GM23338 (cell line): ENCODE measurements around the gene DCTN1. TPM values are rescaled to one million over a fixed set of nuclear protein-coding genes. Genes with fewer than 3 reads are reported as not detected.

Experiments used
- ATAC-seq: fragments of 200-7000 bp; cut with Tn5 transposase; 3 replicates; pipeline ENCODE4 v1.9.1; 2020
- DNase-seq: peaks from one replicate; pipeline ENCODE4 v3.0.0-alpha.2; 2015; ENCODE audit warnings: low spot score
- H2AFZ ChIP-seq: fragments of 200-600 bp; sonication (generic); 2 replicates; pipeline ENCODE4 v1.8.0; 2016; ENCODE audit warnings: antibody characterized with exemption, mild to moderate bottlenecking, moderate library complexity
- H3F3A ChIP-seq: fragments of 200-600 bp; sonication (generic); replicated peaks from 2 replicates; pipeline ENCODE4 v1.8.0; 2017; ENCODE audit warnings: antibody characterized with exemption, mixed run types, low read depth
- H3K27ac ChIP-seq: fragments of 200-600 bp; sonication (generic); 2 replicates; pipeline ENCODE4 v1.6.1; 2016; ENCODE audit warnings: low read depth
- H3K27me3 ChIP-seq: fragments of 200-600 bp; sonication (generic); 2 replicates; pipeline ENCODE4 v1.8.0; 2016; ENCODE audit warnings: mild to moderate bottlenecking, mixed run types, moderate library complexity; ENCODE audit not compliant: insufficient read depth
- H3K36me3 ChIP-seq: fragments of 200-600 bp; sonication (generic); 2 replicates; pipeline ENCODE4 v1.8.0; 2016; ENCODE audit warnings: mild to moderate bottlenecking; ENCODE audit not compliant: insufficient read depth
- H3K4me1 ChIP-seq: fragments of 200-600 bp; sonication (generic); 2 replicates; pipeline ENCODE4 v1.8.0; 2016; ENCODE audit warnings: mild to moderate bottlenecking, moderate library complexity; ENCODE audit not compliant: insufficient read depth
- H3K4me2 ChIP-seq: fragments of 200-600 bp; sonication (generic); 2 replicates; pipeline ENCODE4 v1.7.1; 2017; ENCODE audit warnings: mixed run types
- H3K4me3 ChIP-seq: fragments of 200-600 bp; sonication (generic); 2 replicates; pipeline ENCODE4 v1.6.1; 2016; ENCODE audit warnings: mixed run types
- H3K79me2 ChIP-seq: fragments of 200-600 bp; sonication (generic); replicated peaks from 2 replicates; pipeline ENCODE4 v1.8.0; 2017; ENCODE audit warnings: mild to moderate bottlenecking; ENCODE audit not compliant: insufficient read depth
- H3K9me2 ChIP-seq: fragments of 200-600 bp; sonication (generic); 2 replicates; pipeline ENCODE4 v1.8.0; 2017; ENCODE audit not compliant: insufficient read depth
- H4K20me1 ChIP-seq: fragments of 200-600 bp; sonication (generic); replicated peaks from 2 replicates; pipeline ENCODE4 v1.8.0; 2017; ENCODE audit warnings: mild to moderate bottlenecking; ENCODE audit not compliant: insufficient read depth
- H3K27ac Mint-ChIP-seq: 2 replicates; pipeline ENCODE4 v1.8.0; 2020; ENCODE audit warnings: inconsistent platforms, mild to moderate bottlenecking, moderate library complexity, mixed read lengths
- H3K27me3 Mint-ChIP-seq: 3 replicates; pipeline ENCODE4 v1.8.0; 2022; ENCODE audit warnings: low read depth, mild to moderate bottlenecking, moderate library complexity, mixed read lengths, inconsistent platforms; ENCODE audit not compliant: insufficient read depth, poor library complexity
- H3K36me3 Mint-ChIP-seq: 3 replicates; pipeline ENCODE4 v1.8.0; 2021; ENCODE audit warnings: low read depth, mild to moderate bottlenecking, inconsistent platforms, moderate library complexity, mixed read lengths
- H3K4me1 Mint-ChIP-seq: 3 replicates; pipeline ENCODE4 v1.8.0; 2020; ENCODE audit warnings: mild to moderate bottlenecking, inconsistent platforms, mixed read lengths
- H3K4me3 Mint-ChIP-seq: 3 replicates; pipeline ENCODE4 v1.8.0; 2021; ENCODE audit warnings: moderate library complexity, mild to moderate bottlenecking, inconsistent platforms, mixed read lengths
- H3K9me3 Mint-ChIP-seq: 3 replicates; pipeline ENCODE4 v1.8.0; 2020; ENCODE audit warnings: moderate library complexity, mild to moderate bottlenecking, inconsistent platforms, mixed read lengths
- CREB1 ChIP-seq: fragments of 250-450 bp; sonication (Bioruptor Pico); IDR thresholded peaks from 2 replicates; pipeline ENCODE4 v1.5.0; 2020; ENCODE audit warnings: low read depth, mild to moderate bottlenecking, moderate library complexity
- CTCF ChIP-seq, 2 experiments: fragments of 200-600 bp in 1 of 2; sonication (generic) in 1 of 2; conservative IDR thresholded peaks; 2 replicates each; pipeline versions ENCODE4 v1.5.1 to v1.6.1; 2016 to 2017; ENCODE audit warnings: antibody characterized with exemption in 2 of 2, low read depth in 2 of 2, mild to moderate bottlenecking in 2 of 2, moderate library complexity in 1 of 2
- EZH2 ChIP-seq: fragments of 200-600 bp; sonication (generic); IDR thresholded peaks from one replicate; pipeline ENCODE4 v1.8.0; 2017; ENCODE audit warnings: antibody characterized with exemption, mild to moderate bottlenecking, low read depth; ENCODE audit not compliant: unreplicated experiment
- EZH2phosphoT487 ChIP-seq: fragments of 200-600 bp; sonication (generic); IDR thresholded peaks from one replicate; pipeline ENCODE4 v1.8.1; 2018; ENCODE audit warnings: antibody characterized with exemption; ENCODE audit not compliant: unreplicated experiment
- JUNB ChIP-seq: IDR thresholded peaks from one replicate; pipeline ENCODE4 v1.6.1; 2016; ENCODE audit warnings: antibody characterized with exemption; ENCODE audit not compliant: unreplicated experiment
- NANOG ChIP-seq: IDR thresholded peaks from 2 replicates; pipeline ENCODE4 v1.6.1; 2016; ENCODE audit warnings: antibody characterized with exemption, borderline replicate concordance
- POLR2AphosphoS5 ChIP-seq: IDR thresholded peaks from 2 replicates; pipeline ENCODE4 v1.6.1; 2016; ENCODE audit warnings: antibody characterized with exemption, low read depth
- REST ChIP-seq: IDR thresholded peaks from one replicate; pipeline ENCODE4 v1.6.1; 2018; ENCODE audit warnings: antibody characterized with exemption; ENCODE audit not compliant: unreplicated experiment
- ZNF462 ChIP-seq: fragments of 250-450 bp; sonication (Bioruptor Pico); IDR thresholded peaks from 2 replicates; pipeline ENCODE4 v1.5.0; 2020; ENCODE audit warnings: mild to moderate bottlenecking, moderate library complexity
- polyA plus RNA-seq: library from polyadenylated mRNA; unstranded; fragments of >200 nt; fragmentation: Nextera tagmentation; extraction: Ambion mirVana; gene quantifications from 2 replicates; pipeline ENCODE4 v1.2.1, GENCODE V29; 2016
- total RNA-seq: library from RNA; depleted of rRNA; stranded (reverse); fragments of >200 nt; shearing (Covaris generic); gene quantifications from 2 replicates; pipeline ENCODE4 v1.2.3, GENCODE V29; 2014

The DCTN1 gene
- total and polyA plus RNA-seq, 2 experiments from 2014 or later, result 108 to 145 TPM

GRCh38 chr2:74361327-74361726, 18.8 kb downstream of the DCTN1 start (continued):
- TF ChIP-seq JUNB (no peak), REST (no peak), POLR2AphosphoS5 (no peak)

GRCh38 chr2:74357627-74358026, 22.5 kb downstream of the DCTN1 start:
- H3K4me1 ChIP-seq, result no peaks in the 10 kb centered on the region
- Mint-ChIP-seq H3K9me3 (no peaks in the 10 kb centered on the region), H3K27ac (peak overlapping the region; percentile 44; the same call in 1 of the 2 replicates), H3K4me1 (peaks cover 18% of the 10 kb centered on the region), H3K4me3 (no peak overlapping the region), H3K36me3 (peaks cover 37% of the 10 kb centered on the region), H3K27me3 (no peaks in the 10 kb centered on the region)
- H3K4me3 ChIP-seq, result no peak overlapping the region
- DNase-seq (peak; percentile 19), ATAC-seq (peak; percentile 76)
- no peak overlapping the region; the same call in 1 of the 2 replicates for H3K27ac ChIP-seq
- no peaks in the 10 kb centered on the region for H3K79me2 ChIP-seq
- H2AFZ ChIP-seq, result no peak overlapping the region
- H4K20me1 ChIP-seq, result no peaks in the 10 kb centered on the region; the same call in 1 of the 2 replicates
- H3K4me2 ChIP-seq, result no peak overlapping the region
- H3F3A ChIP-seq, result no peaks in the 10 kb centered on the region
- TF ChIP-seq ZNF462 (CRISPR knock-in tag) (no peak), JUNB (no peak), EZH2 (no peak), CREB1 (CRISPR knock-in tag) (no peak), CTCF (conservative IDR thresholded peaks at IDR 0.05; ENCODE audit: low read depth in 2 of 2) (no peak), POLR2AphosphoS5 (no peak), EZH2phosphoT487 (no peak), REST (no peak), NANOG (no peak)
- no peaks in the 10 kb centered on the region for H3K9me2 ChIP-seq
- H3K27me3 ChIP-seq, result no peaks in the 10 kb centered on the region
- peaks cover 20% of the 10 kb centered on the region for H3K36me3 ChIP-seq
